ENCODE data around the gene ZNF764. TPM values are rescaled to one million over a fixed set of nuclear protein-coding genes. Genes with fewer than 3 reads are reported as not detected.

Gene ZNF764
- total RNA-seq, result 4.3 and 6.1 TPM in 2 replicates

GRCh38 chr16:30557957-30558788 is at the start of gene ZNF764:
Gene ZNF764, minus strand, starts transcription at chr16:30558374. Its CDS starts 192 bp downstream, at chr16:30558182.
- no peak for TF ChIP-seq CTCF (IDR thresholded peaks at IDR 0.05; ENCODE audit: insufficient read depth, low read depth, low read length)
- DNase-seq (ENCODE audit: low read depth), result peak; percentile 98
- H3K4me3 ChIP-seq (ENCODE audit: low read depth, low read length), result peak within 1 kb of the TSS; percentile 80

GRCh38 chr16:30606004-30606403 is 47.8 kb upstream of the ZNF764 start:
- H3K4me3 ChIP-seq (ENCODE audit: low read depth, low read length), result no peak overlapping the region
- DNase-seq (ENCODE audit: low read depth), result no peak
- TF ChIP-seq CTCF (IDR thresholded peaks at IDR 0.05; ENCODE audit: insufficient read depth, low read depth, low read length), result no peak

DNA sequence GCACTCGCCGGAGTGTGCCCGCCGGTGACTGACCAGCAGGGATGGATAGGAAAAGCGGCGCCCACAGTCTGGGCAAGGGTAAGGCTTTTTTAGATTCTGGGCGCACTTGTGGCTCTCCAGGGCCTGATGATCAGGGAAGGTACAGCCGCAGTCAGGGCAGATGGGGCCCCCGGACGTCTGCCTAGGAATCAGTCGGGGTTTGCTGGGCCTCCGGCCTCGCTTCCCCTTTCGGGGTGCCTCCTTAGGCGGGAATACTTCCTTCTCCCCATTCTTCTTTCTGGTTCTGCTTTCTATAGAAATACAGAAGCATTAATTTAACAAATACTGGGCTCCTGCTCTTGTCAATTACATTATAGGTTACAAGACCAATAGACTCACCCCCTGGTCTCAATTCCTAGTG is 47.0 kb upstream of the ZNF764 start:
- TF ChIP-seq CTCF (IDR thresholded peaks at IDR 0.05; ENCODE audit: insufficient read depth, low read depth, low read length), result no peak
- no peak for DNase-seq (ENCODE audit: low read depth)
- H3K4me3 ChIP-seq (ENCODE audit: low read depth, low read length), result no peak overlapping the region

DNA sequence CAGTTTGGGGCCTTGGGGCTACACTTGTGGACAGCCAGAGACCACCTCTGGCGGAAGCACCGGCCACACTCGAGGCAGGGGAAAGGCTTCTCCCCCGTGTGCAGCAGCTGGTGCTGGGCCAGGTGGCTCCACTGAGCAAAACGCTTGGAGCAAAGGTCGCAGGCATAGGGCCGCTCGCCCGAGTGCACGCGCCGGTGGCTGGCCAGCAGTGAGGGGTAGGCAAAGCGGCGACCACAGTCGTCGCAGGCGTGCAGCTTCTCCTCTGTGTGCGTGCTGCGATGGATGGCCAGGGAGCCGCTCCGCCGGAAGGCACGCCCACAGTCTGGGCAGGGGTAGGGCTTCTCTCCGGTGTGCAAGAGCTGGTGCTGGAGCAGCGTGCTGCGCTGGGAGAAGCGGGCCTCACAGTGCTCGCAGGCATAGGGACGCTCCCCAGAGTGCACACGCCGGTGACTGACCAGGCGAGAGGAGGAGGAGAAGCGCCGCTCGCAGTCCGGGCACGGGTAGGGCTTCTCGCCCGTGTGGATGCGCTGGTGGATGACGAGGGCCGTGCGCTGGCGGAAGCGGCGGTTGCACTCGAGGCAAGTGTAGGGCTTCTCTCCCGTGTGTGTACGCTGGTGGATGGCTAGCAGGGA is 46.3 kb upstream of the ZNF764 start:
- no peak for TF ChIP-seq CTCF (IDR thresholded peaks at IDR 0.05; ENCODE audit: insufficient read depth, low read depth, low read length)
- no peak overlapping the region for H3K4me3 ChIP-seq (ENCODE audit: low read depth, low read length)
- DNase-seq (ENCODE audit: low read depth), result no peak

GRCh38 chr16:30603945-30604315 is 45.8 kb upstream of the ZNF764 start:
- TF ChIP-seq CTCF (IDR thresholded peaks at IDR 0.05; ENCODE audit: insufficient read depth, low read depth, low read length), result no peak
- DNase-seq (ENCODE audit: low read depth), result no peak
- H3K4me3 ChIP-seq (ENCODE audit: low read depth, low read length), result no peak overlapping the region

DNA sequence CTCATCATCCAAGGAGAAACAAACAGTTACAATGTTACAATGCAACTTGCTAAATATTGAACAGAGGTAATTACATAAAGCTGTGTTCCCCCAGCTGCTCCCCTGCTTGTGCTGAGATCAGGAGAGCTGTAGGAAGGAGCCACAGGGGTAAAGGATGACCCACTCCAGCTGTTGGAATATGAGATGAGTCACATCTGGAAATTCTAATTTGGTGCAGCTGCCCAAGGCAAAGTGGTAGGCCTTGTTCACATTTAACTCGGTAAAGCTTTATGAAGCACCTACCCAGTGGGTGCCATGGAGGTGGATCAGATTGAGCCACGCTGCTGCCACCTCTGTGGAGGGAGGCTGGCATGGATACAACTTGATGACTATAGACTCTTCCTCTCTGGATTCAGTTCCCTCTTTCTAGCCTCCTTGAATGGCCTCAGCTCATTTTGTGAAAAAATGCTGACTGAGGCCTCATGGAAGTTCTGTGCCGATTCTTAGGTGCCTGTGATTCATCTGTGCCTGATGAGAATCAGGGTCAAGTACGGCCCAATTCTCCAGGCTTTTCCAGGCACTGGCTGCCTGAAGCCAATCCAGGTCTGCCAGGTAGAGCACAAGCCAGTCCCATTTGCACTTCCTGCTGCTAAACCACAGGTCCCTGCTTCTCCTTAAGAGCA is 44.6 kb upstream of the ZNF764 start:
- H3K4me3 ChIP-seq (ENCODE audit: low read depth, low read length), result no peak overlapping the region
- TF ChIP-seq CTCF (IDR thresholded peaks at IDR 0.05; ENCODE audit: insufficient read depth, low read depth, low read length), result no peak
- DNase-seq (ENCODE audit: low read depth), result peak; percentile 24

Measured in fibroblast of villous mesenchyme (primary cell).